Activated CD8-positive, alpha-beta memory T cell treated with anti-CD3 and anti-CD28 coated beads, Interleukin-2, amount 50 U/mL, for 1 hour (primary cell): Measurements from ENCODE around the gene PEX7.
"Not testable (repeated sequence)": the region's sequence is repeated elsewhere in the genome, so short reads cannot be mapped to it uniquely, and the experiment has no call there.

ENCODE experiments used
- DNase-seq: peaks from one replicate; pipeline ENCODE4 v3.0.0-alpha.2; 2020; ENCODE audit errors: extremely low read depth

PEX7 gene

GRCh38 chr6:136822376-136823127 is at the start of gene PEX7:
Gene PEX7, plus strand, starts transcription at chr6:136822592. Its CDS starts 74 bp downstream, at chr6:136822666.
- DNase-seq: peak; percentile 66

- DNase-seq: no peak
Observed at GRCh38 chr6:136772685-136773472, 49.5 kb upstream of the PEX7 start.

GRCh38 chr6:136773473-136773796 is 49.0 kb upstream of the PEX7 start:
- no peak for DNase-seq

- no peak for DNase-seq
Observed at GRCh38 chr6:136774228-136775041, 48.0 kb upstream of the PEX7 start.

- DNase-seq: no peak
Observed at GRCh38 chr6:136775081-136775480, 47.3 kb upstream of the PEX7 start.

- no peak for DNase-seq
Observed at GRCh38 chr6:136775548-136775947, 46.8 kb upstream of the PEX7 start.

GRCh38 chr6:136777651-136778050 is 44.7 kb upstream of the PEX7 start:
- no peak for DNase-seq

GRCh38 chr6:136779682-136780081 is 42.7 kb upstream of the PEX7 start:
- DNase-seq: no peak

- DNase-seq: no peak
Observed at GRCh38 chr6:136780972-136781371, 41.4 kb upstream of the PEX7 start.

- DNase-seq: no peak
Observed at GRCh38 chr6:136782021-136782770, 40.2 kb upstream of the PEX7 start.

GRCh38 chr6:136783021-136783420 is 39.4 kb upstream of the PEX7 start:
- DNase-seq: no peak

GRCh38 chr6:136783495-136784270 is 38.7 kb upstream of the PEX7 start:
- DNase-seq: no peak

GRCh38 chr6:136784271-136784664 is 38.1 kb upstream of the PEX7 start:
- no peak for DNase-seq

- DNase-seq: no peak
Observed at GRCh38 chr6:136784910-136785746, 37.3 kb upstream of the PEX7 start.

GRCh38 chr6:136786658-136787057 is 35.7 kb upstream of the PEX7 start:
- DNase-seq: no peak

GRCh38 chr6:136787726-136788068 is 34.7 kb upstream of the PEX7 start:
- DNase-seq: no peak

GRCh38 chr6:136788069-136788902 is 34.1 kb upstream of the PEX7 start:
- DNase-seq: no peak

- not testable (repeated sequence) for DNase-seq
Observed at GRCh38 chr6:136789440-136789839, 33.0 kb upstream of the PEX7 start.
